HepG2 (cell line): Measurements from ENCODE around the gene SLC50A1.

Experiments
- TOE1 ChIP-seq: sonication (generic); formaldehyde crosslinking; IDR thresholded peaks from 2 replicates; pipeline ENCODE4 v1.4.0; 2020; ENCODE audit warnings: mild to moderate bottlenecking, missing genetic modification reagents
- TF ChIP-seq, protein P1 (sequence below): sonication (generic); formaldehyde crosslinking; IDR thresholded peaks from 2 replicates; pipeline ENCODE4 v1.5.0; 2020; ENCODE audit warnings: mild to moderate bottlenecking, missing genetic modification reagents, moderate library complexity

DNA sequence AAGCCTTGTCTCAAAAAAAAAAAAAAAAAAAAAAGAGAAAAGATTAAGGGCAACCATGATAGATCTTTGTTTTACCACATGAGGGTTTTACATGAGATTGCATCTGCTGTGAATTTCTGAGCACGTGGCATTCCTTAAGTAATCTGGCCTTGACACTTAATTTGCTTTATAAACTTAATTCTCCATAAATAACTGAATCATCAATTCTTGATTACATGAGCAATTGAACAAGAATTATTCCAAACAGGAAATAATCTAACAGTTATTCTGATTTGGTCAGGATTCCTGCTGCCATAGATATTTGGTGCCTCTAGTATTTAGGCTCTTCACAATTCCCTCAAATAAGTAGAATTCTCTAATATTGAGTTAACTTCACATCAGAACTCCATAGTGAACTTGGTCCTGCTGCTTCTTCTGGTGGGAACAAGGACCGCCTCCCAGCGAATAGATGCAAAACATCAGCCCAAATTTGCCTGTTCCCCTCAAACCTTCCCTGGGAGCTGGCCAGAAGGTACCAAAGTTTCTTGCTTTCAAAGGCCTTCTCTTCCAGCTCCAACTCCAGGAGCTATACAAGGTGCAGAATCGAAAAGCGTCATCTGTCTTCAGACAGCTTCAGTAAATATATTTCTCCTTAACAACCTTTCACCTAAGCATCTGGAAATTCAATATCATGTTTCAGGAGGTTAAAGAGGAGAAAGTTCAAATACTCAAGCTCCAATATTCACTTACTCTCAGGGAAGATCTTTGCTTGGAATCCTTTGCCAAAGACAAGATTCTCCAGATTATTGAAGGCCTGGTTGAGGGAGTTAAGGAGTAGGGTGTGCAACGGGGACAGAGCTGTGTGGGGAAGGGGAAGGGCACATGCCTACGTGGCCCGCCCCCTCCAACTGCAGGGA is 36.4 kb downstream of the SLC50A1 start:
- TF ChIP-seq, protein P1, sequence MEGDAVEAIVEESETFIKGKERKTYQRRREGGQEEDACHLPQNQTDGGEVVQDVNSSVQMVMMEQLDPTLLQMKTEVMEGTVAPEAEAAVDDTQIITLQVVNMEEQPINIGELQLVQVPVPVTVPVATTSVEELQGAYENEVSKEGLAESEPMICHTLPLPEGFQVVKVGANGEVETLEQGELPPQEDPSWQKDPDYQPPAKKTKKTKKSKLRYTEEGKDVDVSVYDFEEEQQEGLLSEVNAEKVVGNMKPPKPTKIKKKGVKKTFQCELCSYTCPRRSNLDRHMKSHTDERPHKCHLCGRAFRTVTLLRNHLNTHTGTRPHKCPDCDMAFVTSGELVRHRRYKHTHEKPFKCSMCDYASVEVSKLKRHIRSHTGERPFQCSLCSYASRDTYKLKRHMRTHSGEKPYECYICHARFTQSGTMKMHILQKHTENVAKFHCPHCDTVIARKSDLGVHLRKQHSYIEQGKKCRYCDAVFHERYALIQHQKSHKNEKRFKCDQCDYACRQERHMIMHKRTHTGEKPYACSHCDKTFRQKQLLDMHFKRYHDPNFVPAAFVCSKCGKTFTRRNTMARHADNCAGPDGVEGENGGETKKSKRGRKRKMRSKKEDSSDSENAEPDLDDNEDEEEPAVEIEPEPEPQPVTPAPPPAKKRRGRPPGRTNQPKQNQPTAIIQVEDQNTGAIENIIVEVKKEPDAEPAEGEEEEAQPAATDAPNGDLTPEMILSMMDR (CRISPR knock-in tag), result no peak
- TF ChIP-seq TOE1 (CRISPR knock-in tag), result no peak
